Peyer's patch (tissue), 4 donors: Measurements from ENCODE around the gene DUS2. TPM values are rescaled to one million over a fixed set of nuclear protein-coding genes. Genes with fewer than 3 reads are reported as not detected.

Source experiments
- DNase-seq, 3 donors: peaks; one replicate each; pipeline ENCODE4 v3.0.0-alpha.2; 2017 to 2019
- H3K27ac ChIP-seq, 4 donors: fragments of 200-600 bp; sonication (generic); one replicate each; pipeline ENCODE4 v1.5.1; 2016 to 2019
- H3K27me3 ChIP-seq, 2 donors: fragments of 200-600 bp; sonication (generic); one replicate each; pipeline ENCODE4 v1.5.1; 2019
- H3K36me3 ChIP-seq, 3 donors: fragments of 200-600 bp; sonication (generic); one replicate each; pipeline ENCODE4 v1.5.1; 2016 to 2019
- H3K4me1 ChIP-seq, 4 donors: fragments of 200-600 bp; sonication (generic); one replicate each; pipeline ENCODE4 v1.5.1; 2016 to 2019
- H3K4me3 ChIP-seq, 4 donors: fragments of 200-600 bp; sonication (generic); 1 replicate in 3 of 4; 2 replicates in 1 of 4; pipeline ENCODE4 v1.5.1; 2016 to 2019; ENCODE audit warnings: mild to moderate bottlenecking in 1 of 4
- H3K9me3 ChIP-seq, 4 donors: fragments of 200-600 bp; sonication (generic); one replicate each; pipeline ENCODE4 v1.5.1; 2016 to 2019; ENCODE audit warnings: mild to moderate bottlenecking in 1 of 4
- POLR2A ChIP-seq, 2 donors: fragments of 450-650 bp; IDR thresholded peaks; one replicate each; pipeline ENCODE4 v1.5.1; 2017; ENCODE audit warnings: antibody characterized with exemption in 2 of 2, mild to moderate bottlenecking in 2 of 2, moderate library complexity in 2 of 2
- total RNA-seq, 4 donors: library from RNA; depleted of rRNA; stranded (reverse); fragments of >200 nt; gene quantifications; one replicate each; pipeline ENCODE4 v1.1.0, GENCODE V29; 2016
- TF ChIP-seq, protein P1 (sequence below), 6 experiments: fragments of 450-650 bp in 4 of 6; fragments of 200-600 bp in 2 of 6; sonication (generic) in 1 of 6; IDR thresholded peaks; one replicate each; pipeline ENCODE4 v1.5.1; 2017 to 2019; ENCODE audit warnings: antibody characterized with exemption in 6 of 6, mild to moderate bottlenecking in 3 of 6, moderate library complexity in 1 of 6

Gene DUS2
- total RNA-seq, 4 donors from 2014 or later, result 15.3 to 38.8 (median 21.2) TPM

DNA sequence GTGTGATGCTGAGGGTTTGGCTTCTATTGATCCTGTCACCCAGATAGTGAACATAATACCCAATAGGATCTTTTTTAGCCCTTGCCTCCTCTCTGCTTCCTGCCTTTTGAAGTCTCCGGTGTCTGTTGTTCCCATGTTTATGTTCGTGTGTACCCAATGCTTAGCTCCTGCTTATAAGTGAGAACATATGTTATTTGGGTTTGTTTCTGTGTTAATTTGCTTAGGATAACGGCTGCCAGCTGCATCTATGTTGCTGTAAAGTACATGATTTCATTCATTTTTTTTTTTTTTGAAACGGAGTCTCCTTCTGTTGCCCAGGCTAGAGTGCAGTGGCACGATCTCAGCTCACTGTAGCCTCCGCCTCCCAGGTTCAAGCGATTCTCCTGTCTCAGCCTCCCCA, 23.0 kb downstream of the DUS2 start:
- no peak overlapping the region for H3K27ac ChIP-seq
- H3K27me3 ChIP-seq, result no peaks in the 10 kb centered on the region
- no peak for TF ChIP-seq POLR2A (IDR thresholded peaks at IDR 0.05)
- TF ChIP-seq, protein P1, sequence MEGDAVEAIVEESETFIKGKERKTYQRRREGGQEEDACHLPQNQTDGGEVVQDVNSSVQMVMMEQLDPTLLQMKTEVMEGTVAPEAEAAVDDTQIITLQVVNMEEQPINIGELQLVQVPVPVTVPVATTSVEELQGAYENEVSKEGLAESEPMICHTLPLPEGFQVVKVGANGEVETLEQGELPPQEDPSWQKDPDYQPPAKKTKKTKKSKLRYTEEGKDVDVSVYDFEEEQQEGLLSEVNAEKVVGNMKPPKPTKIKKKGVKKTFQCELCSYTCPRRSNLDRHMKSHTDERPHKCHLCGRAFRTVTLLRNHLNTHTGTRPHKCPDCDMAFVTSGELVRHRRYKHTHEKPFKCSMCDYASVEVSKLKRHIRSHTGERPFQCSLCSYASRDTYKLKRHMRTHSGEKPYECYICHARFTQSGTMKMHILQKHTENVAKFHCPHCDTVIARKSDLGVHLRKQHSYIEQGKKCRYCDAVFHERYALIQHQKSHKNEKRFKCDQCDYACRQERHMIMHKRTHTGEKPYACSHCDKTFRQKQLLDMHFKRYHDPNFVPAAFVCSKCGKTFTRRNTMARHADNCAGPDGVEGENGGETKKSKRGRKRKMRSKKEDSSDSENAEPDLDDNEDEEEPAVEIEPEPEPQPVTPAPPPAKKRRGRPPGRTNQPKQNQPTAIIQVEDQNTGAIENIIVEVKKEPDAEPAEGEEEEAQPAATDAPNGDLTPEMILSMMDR (IDR thresholded peaks at IDR 0.05), result no peak
- H3K4me3 ChIP-seq, result no peak overlapping the region
- H3K36me3 ChIP-seq, result peaks cover 0 to 11% (median 0%) of the 10 kb centered on the region in 3 donors
- H3K9me3 ChIP-seq, result no peaks in the 10 kb centered on the region
- peak in 1 of 3 donors; percentile 0 for DNase-seq
- H3K4me1 ChIP-seq, result no peaks in the 10 kb centered on the region

DNA sequence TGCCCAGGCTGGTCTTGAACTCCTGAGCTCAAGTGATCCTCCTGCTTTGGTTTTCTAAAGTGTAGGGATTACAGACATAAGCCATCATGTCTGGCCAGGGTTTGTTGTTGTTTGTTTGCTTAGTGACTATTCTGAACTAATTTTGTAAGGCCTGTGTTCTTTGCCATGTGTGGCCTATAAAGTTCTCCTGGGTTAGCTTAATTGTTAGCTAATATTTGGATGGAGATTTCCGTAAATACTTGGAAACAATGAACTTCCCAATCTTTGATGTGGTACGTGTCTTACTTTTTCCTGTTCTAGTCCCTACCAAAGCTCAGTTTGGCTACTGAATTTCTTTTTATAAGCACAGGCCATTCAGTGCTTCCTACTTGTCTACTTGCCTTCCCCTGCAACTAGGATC, 24.9 kb downstream of the DUS2 start:
- no peaks in the 10 kb centered on the region for H3K4me1 ChIP-seq
- H3K4me3 ChIP-seq, result no peak overlapping the region
- H3K36me3 ChIP-seq, result peaks cover 0 to 12% (median 0%) of the 10 kb centered on the region in 3 donors
- TF ChIP-seq POLR2A (IDR thresholded peaks at IDR 0.05), result no peak
- TF ChIP-seq, protein P1 (IDR thresholded peaks at IDR 0.05), result no peak
- DNase-seq, result no peak
- H3K9me3 ChIP-seq, result no peaks in the 10 kb centered on the region
- no peak overlapping the region for H3K27ac ChIP-seq
- no peaks in the 10 kb centered on the region for H3K27me3 ChIP-seq

DNA sequence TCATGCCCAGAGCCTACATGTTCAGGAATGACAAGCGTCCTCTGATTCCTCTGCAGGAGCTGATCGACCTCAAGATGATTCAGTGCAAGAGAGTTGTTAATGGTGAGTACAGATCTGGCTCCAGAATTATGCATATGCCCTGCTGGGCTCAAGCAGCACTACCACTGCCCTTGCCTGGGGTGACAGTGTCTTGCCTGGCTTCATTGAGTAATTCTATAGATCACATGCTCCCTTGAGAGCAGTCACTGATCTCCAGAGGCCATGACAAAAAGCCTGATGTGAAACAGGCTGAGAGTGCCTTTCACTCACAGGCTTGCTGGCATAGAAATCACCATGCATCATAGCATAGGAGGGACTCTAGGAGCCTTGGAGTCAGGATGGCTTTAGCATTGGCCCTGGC, 26.4 kb downstream of the DUS2 start:
- Histone ChIP-seq H3K9me3 (no peaks in the 10 kb centered on the region), H3K4me3 (no peak overlapping the region), H3K36me3 (peaks cover 0 to 21% (median 0%) of the 10 kb centered on the region in 3 donors), H3K27me3 (no peaks in the 10 kb centered on the region), H3K4me1 (no peaks in the 10 kb centered on the region), H3K27ac (no peak overlapping the region)
- TF ChIP-seq POLR2A (IDR thresholded peaks at IDR 0.05), result no peak
- no peak for DNase-seq

DNA sequence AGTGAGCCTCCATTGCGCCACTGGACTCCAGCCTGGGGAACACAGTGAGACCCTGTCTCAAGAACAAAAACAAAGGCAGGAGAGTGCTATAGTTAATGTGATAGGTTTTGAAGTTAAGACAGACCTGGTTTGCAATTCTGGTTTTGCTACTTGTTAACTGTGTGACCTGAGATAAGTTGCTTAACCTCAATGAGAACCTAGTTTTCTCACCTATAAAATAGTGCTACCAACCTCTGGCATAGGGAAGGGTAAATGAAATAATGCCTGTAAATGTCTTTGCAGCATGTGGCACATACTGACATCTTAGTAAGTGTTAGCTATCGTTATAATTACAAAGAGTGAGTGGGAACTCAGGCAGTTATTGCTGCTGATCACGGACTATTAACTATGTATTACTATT, 32.3 kb downstream of the DUS2 start:
- Histone ChIP-seq H3K27ac (no peak overlapping the region), H3K4me3 (no peak overlapping the region), H3K4me1 (no peaks in the 10 kb centered on the region), H3K27me3 (no peaks in the 10 kb centered on the region), H3K9me3 (no peaks in the 10 kb centered on the region), H3K36me3 (peaks cover 0 to 25% (median 0%) of the 10 kb centered on the region in 3 donors)
- DNase-seq, result no peak
- TF ChIP-seq POLR2A (IDR thresholded peaks at IDR 0.05), result no peak
- TF ChIP-seq, protein P1 (IDR thresholded peaks at IDR 0.05), result no peak

DNA sequence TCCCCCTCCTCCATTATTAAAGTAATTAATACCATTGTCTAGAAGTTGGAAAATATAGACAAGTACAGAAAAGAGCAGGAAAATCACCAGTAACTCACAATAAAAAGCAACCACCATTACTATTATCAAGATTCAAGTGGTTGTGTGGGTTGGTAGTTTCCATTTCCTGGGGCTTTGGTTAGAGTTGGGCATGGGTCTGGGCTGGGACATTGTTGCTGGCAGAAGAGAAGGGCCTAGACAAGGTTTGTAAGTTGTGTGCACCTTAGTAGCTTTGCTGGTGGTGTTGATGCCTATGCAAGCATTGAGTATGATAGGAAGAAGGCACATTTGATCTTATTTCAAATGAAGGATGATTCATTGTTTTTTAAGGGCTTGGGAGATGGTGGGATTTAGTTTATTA, 36.7 kb downstream of the DUS2 start:
- H3K36me3 ChIP-seq, result peaks cover 0 to 23% (median 0%) of the 10 kb centered on the region in 3 donors
- no peak overlapping the region for H3K4me3 ChIP-seq
- H3K4me1 ChIP-seq, result peaks cover 0 to 6% (median 3%) of the 10 kb centered on the region in 4 donors
- DNase-seq, result no peak
- H3K9me3 ChIP-seq, result no peaks in the 10 kb centered on the region
- H3K27ac ChIP-seq, result no peak overlapping the region
- no peak for TF ChIP-seq POLR2A (IDR thresholded peaks at IDR 0.05)
- TF ChIP-seq, protein P1 (IDR thresholded peaks at IDR 0.05), result no peak
- H3K27me3 ChIP-seq, result no peaks in the 10 kb centered on the region

DNA sequence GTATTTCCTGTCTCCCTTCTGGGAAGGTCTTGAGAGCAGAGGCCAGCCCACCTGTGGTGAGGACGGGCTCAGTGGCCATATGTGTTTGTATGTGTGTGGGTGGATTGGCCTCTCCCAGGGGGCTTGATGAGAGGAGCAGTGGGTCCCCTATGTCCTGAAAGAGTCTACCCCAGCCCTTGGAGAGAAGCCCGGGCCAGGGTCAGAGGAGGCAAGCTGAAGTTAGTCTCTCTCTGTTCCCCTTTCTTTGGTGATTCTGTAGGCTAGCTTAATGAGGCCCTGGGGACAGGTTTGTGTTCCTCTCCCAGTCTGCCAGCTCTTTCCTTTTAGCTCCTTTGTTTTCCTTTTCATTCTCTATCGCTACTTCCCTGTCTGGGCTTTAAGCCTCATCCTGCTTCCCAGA, 38.3 kb downstream of the DUS2 start:
- no peaks in the 10 kb centered on the region for H3K9me3 ChIP-seq
- peaks cover 0 to 7% (median 3%) of the 10 kb centered on the region in 4 donors for H3K4me1 ChIP-seq
- peaks cover 0 to 9% (median 0%) of the 10 kb centered on the region in 3 donors for H3K36me3 ChIP-seq
- DNase-seq, result peak in 1 of 3 donors; percentile 26
- no peak overlapping the region for H3K4me3 ChIP-seq
- no peaks in the 10 kb centered on the region for H3K27me3 ChIP-seq
- no peak overlapping the region for H3K27ac ChIP-seq
- TF ChIP-seq, protein P1 (IDR thresholded peaks at IDR 0.05), result no peak
- TF ChIP-seq POLR2A (IDR thresholded peaks at IDR 0.05), result no peak
